Mucosa of gallbladder (tissue), 1 donor: ENCODE measurements around the gene SPEM3. TPM values are rescaled to one million over a fixed set of nuclear protein-coding genes. Genes with fewer than 3 reads are reported as not detected.
"Not testable (repeated sequence)": the region's sequence is repeated elsewhere in the genome, so short reads cannot be mapped to it uniquely, and the experiment has no call there.

Experiments
- DNase-seq: peaks from one replicate; pipeline ENCODE4 v3.0.0-alpha.2; 2020; ENCODE audit warnings: low spot score
- total RNA-seq: library from RNA; stranded (reverse); gene quantifications from one replicate; pipeline ENCODE4 v1.2.1, GENCODE V29; 2021
- donor health status: DM: no; HTN: no; CAD: no.

The SPEM3 gene
- total RNA-seq, 1 donor from 2014 or later = not detected

DNA sequence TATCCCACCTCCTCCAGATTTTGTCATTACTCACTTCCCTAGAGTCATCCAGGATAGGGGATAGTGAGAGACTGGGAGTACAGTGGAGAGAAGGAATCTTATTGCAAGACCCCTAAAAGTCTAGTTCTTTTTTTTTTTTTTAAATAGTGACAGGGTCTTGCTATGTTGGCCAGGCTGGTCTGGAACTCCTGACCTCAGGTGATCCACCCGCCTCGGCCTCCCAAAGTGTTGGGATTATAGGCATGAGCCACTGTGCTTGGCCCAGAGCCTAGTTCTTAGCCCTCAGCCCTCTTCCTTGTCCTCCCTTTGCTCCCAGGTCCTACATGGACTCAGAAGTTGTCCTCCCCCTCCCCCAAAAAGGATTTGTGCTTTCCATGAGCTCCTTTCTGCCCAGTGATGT is 13.5 kb downstream of the SPEM3 start:
- no peak for DNase-seq

GRCh38 chr17:7443499-7444485 is 15.1 kb downstream of the SPEM3 start:
- no peak for DNase-seq

DNA sequence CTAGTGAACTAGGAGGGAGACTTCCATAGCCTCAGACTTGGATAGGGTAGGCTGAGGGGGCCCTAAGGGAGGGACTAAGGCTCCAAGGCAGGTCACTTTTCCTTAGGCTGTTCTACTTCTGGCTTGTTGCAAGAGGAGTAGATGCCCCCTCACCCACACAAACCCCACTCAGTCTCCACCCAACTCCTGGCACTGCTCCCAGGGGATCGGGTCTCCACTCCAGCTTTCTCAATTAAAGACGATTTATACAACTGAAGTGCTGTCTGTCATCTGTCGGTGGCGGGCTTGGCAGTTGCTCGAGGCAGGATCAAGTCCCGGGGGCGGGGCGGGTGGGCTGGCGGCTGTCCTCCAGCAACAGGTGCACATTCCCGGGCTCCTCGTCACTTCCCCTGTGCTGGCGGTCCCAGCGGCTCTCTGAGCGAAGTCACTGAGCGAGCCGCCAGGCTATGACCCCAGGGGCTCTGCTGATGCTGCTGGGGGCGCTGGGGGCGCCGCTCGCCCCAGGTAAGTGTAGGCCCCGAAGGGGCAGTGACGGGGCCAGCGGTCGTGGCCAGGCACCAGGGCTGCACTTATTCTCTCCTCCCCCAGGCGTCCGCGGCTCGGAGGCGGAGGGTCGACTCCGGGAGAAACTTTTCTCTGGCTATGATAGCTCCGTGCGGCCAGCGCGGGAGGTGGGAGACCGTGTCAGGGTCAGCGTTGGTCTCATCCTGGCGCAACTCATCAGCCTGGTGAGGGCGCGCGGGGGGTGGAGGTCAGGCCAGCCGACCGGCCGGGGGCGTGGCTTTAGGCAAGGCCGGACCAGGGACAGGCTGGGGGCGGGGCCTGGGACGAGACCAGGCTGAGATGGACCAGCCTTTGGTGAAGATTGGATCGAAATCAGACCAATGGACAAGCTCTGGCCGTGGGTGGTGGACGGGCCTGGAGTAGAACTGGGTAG is 16.3 kb downstream of the SPEM3 start, which contains the start of gene CHRNB1:
Gene CHRNB1, plus strand, starts transcription at position 380 of the 937 bp plus-strand sequence. Its CDS starts 67 bp downstream, at position 447.
- DNase-seq = peak; percentile 67

GRCh38 chr17:7445619-7445968 is 16.9 kb downstream of the SPEM3 start:
- peak; percentile 42 for DNase-seq

- no peak for DNase-seq
Measured at GRCh38 chr17:7448461-7448860, 19.8 kb downstream of the SPEM3 start.

GRCh38 chr17:7459961-7460545 is 31.4 kb downstream of the SPEM3 start:
- no peak for DNase-seq

DNA sequence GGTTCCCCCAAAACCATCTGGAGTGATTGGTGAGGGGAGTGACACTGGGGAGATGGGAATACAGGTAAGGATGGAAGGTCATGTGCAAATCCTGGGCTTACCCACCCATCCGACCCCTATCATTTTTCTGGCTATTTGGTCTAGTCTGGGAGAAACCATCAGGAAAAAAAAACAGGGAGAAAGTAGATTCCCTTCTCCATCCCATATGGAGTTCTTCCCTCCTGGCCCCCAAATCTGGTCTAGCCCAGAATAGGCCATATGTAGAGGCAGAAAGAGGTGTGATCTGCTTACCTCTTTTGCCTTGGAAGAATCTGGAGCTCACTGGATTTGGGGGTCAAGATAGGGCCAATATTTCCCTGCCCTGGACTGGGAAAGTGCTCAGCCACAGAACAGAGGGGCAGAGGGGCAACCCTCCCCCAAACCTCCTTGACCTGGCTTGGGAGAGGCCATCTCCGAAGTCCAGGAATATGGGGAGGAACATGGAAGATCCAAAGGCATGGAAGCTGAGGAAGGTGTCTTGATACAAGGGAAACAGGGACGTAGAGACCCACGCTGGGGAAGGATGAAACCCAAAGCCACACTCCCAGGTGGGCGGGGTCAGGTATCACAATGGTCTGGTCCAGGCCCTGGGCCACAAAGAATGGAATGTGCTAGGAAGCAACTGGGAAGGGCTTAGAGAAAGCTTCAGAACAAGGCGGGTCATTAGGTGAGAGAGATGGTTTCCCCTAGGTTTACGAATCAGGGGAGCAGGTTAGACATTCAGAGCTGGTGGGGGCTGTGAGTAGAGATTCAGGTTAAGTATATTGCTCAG is 32.4 kb downstream of the SPEM3 start:
- no peak for DNase-seq

DNA sequence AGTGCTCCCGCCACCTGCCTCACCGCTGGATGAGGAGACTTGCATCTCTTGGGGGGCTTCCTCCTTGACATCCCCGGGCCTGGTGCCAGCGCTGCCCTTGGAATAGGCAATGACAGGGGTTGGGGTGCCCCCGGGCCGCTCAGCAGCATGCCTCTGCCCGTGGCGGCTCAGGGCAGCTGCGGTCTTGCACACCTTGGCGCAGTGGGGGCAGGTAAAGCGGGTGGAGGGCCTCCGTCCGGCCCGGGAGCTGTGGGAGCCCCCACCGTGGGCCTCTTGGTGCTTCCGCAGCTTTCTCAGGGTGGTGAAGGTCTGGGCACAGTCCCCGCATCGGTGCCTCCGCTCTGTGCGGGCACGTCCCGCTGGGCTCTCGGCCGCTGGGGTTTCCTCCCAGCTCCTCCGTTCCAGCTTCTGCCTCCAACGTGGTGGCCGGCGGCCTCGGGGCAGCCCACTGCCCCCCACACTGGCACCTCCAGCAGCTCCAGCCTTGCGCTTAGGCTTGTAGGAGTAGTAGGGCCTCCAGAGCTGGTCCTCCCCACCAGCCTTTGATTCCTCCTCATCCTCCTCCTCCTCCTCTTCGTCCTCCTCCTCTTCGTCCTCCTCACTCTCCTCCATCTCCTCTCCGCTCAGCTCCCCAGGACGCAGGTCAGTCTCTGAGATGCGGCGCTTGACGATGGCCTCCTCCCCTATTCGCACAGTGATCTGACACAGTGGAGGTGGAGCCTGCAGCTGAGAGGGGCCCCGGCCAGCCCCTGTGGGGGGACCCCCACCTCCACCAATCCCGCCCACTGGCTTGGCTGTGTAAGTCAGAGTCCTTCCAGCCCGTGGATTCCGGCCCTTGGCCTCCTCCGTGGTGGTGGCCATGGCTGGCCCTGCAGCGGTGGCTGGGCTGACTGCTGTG is 34.1 kb downstream of the SPEM3 start:
- no peak for DNase-seq

GRCh38 chr17:7463372-7463846 is 34.8 kb downstream of the SPEM3 start:
- DNase-seq = no peak

DNA sequence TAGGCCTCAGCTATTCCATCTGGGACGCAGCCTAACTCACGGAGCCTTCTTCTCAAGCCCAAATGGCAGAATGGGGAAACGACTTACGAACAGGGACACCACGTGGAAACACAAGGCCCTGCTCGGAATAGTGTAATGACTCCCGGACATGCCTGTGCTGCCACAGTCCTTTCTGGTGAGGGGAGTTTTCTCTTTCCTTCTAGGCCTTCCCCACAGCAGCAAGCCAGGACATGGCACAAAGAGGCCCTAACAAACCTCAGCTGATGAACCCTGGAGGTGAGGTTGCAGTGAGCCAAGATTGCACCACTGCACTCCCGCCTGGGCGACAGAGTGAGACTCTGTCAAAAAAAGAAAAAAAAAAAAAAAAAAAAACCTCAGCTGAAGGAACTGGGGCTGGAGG is 35.4 kb downstream of the SPEM3 start:
- DNase-seq = no peak

- no peak for DNase-seq
Measured at GRCh38 chr17:7465597-7466275, 37.1 kb downstream of the SPEM3 start.

- DNase-seq = no peak
Measured at GRCh38 chr17:7466318-7466638, 37.6 kb downstream of the SPEM3 start.

DNA sequence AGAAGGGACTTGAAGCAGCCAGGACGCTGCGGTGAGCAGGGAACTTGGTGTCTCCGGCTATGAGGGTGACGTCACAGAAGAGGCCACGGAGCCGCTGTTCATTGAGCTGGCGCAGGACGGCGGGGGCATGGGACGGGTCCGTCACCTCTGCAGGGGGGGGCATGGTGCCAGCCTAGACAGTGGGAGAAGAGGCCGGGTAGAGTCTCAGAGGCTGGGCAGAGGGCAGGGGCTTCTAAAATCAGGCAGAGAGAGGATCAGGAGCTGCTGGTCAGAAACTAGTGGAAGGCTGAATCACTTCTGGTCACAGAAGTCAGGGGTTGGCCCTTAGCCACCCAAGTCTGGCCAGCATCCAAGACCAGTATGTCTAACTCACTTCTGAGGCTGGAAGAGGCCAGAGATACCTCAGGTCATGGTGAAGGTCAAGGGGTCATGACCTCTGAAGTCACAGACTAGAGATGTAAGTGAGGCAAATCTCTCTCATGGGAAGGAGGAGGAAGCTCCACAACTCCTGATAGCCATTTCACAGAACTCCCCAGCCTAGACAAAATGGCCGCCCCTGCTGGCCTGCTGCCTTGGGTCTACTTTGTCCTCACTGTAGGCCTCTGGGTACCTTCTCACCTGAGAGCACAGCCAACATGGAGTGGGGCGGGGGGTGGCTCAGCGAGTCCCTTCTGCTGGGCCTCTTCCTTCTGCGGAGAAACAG is 38.1 kb downstream of the SPEM3 start:
- DNase-seq = no peak

- no peak for DNase-seq
Measured at GRCh38 chr17:7467498-7467897, 38.8 kb downstream of the SPEM3 start.

- DNase-seq = no peak
Measured at GRCh38 chr17:7468290-7468689, 39.6 kb downstream of the SPEM3 start.

- DNase-seq = no peak
Measured at GRCh38 chr17:7468804-7469389, 40.2 kb downstream of the SPEM3 start.

- DNase-seq = not testable (repeated sequence)
Measured at GRCh38 chr17:7469843-7470242, 41.2 kb downstream of the SPEM3 start.

GRCh38 chr17:7470457-7470973 is 41.9 kb downstream of the SPEM3 start:
- not testable (repeated sequence) for DNase-seq
